Activated CD4-positive, alpha-beta T cell treated with anti-CD3 and anti-CD28 coated beads, Interleukin-2, amount 10 ng/mL, durations not matched to agents 24 days and 14 days (primary cell): ENCODE measurements around the gene PBXIP1. TPM values are rescaled to one million over a fixed set of nuclear protein-coding genes. Genes with fewer than 3 reads are reported as not detected.

Experiments
- DNase-seq: peaks from one replicate; pipeline ENCODE4 v3.0.0; 2022
- H3K27ac Mint-ChIP-seq: one replicate; pipeline ENCODE4 v1.8.0; 2022; ENCODE audit warnings: mild to moderate bottlenecking, mixed read lengths
- H3K27me3 Mint-ChIP-seq: one replicate; pipeline ENCODE4 v1.8.0; 2022; ENCODE audit warnings: mixed read lengths
- H3K36me3 Mint-ChIP-seq: one replicate; pipeline ENCODE4 v1.8.0; 2022; ENCODE audit warnings: low read depth, mild to moderate bottlenecking, mixed read lengths
- H3K4me1 Mint-ChIP-seq: one replicate; pipeline ENCODE4 v1.8.0; 2021; ENCODE audit warnings: mixed read lengths
- H3K4me3 Mint-ChIP-seq: one replicate; pipeline ENCODE4 v1.8.0; 2022; ENCODE audit warnings: mild to moderate bottlenecking, moderate library complexity, mixed read lengths
- H3K9me3 Mint-ChIP-seq: one replicate; pipeline ENCODE4 v1.8.0; 2021; ENCODE audit warnings: mixed read lengths
- intact Hi-C: fragments of 100-400 bp; cut with micrococcal nuclease; formaldehyde crosslinking; loops from one replicate; pipeline ENCODE4 v1.15.1; 2023
- total RNA-seq: library from RNA; stranded (reverse); gene quantifications from 2 replicates; pipeline ENCODE4 v1.2.3, GENCODE V29; 2022

The PBXIP1 gene
- total RNA-seq, 1 donor from 2014 or later = 21.6 TPM

DNA sequence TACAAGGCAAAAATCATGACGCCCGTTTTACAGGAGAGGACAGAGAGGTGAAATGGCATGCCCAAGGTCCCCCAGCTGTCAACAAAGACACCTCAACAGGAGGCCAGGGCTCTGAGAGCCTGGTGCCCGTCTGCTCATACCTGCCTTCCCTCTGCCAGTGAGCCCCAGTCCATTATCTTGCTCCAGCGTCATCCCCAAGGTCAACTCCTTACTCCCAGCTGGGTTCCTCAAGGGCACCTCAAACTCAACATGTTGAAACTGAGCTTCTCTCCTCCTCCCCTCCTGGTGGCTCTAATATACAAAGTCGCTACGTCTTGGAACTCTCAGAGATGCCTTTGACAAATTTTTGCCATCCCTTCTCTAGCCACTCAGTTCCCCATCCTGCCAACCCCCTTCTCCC is 3.2 kb downstream of the PBXIP1 start:
- Mint-ChIP-seq H3K4me1 (peaks cover 64% of the 10 kb centered on the region), H3K27me3 (no peaks in the 10 kb centered on the region), H3K9me3 (no peaks in the 10 kb centered on the region), H3K27ac (peak overlapping the region; percentile 96), H3K36me3 (peaks cover 27% of the 10 kb centered on the region), H3K4me3 (peak overlapping the region; percentile 87)
- intact Hi-C loops = no loop called here
- DNase-seq = peak; percentile 66

DNA sequence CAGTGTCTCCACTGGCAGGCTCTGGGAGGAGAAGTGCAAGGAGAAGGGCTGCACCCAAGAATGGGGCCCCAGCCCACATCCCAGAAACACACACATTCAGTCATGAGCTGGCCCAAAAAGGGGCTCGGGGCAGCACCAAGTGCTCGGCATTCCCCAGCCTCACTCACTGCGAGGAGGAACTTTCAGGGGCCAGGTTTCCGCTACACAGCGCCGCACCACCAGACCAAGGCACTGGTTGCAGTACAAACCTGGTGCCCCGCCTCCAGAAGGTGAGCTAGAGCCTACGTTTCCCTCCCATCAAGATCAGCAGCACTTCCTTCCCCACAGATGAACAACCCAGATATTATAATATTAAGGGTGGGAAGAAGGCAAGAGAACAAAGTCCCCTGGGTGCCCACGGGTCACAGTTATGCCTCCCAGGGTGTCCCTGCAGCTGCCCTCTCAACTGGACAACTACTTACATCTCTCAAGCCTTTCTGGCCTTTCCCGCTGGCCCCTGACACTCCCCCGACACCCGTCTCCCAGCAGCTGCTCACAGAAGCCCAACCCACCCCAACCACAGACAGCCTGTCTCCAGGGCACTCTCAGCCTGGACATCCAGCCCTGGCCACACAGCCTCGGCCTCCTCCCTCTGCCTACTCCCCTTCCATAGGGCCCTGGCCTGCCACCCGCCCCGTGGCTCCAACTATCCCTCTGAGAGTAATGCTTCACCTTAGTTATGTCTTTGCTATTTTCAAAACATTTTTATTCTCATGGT is 3.8 kb downstream of the PBXIP1 start:
- Mint-ChIP-seq H3K36me3 (peaks cover 29% of the 10 kb centered on the region), H3K4me3 (peak overlapping the region; percentile 87), H3K4me1 (peaks cover 62% of the 10 kb centered on the region), H3K27ac (peak overlapping the region; percentile 96), H3K9me3 (no peaks in the 10 kb centered on the region), H3K27me3 (no peaks in the 10 kb centered on the region)
- DNase-seq = peak; percentile 88
- intact Hi-C loops = no loop called here

DNA sequence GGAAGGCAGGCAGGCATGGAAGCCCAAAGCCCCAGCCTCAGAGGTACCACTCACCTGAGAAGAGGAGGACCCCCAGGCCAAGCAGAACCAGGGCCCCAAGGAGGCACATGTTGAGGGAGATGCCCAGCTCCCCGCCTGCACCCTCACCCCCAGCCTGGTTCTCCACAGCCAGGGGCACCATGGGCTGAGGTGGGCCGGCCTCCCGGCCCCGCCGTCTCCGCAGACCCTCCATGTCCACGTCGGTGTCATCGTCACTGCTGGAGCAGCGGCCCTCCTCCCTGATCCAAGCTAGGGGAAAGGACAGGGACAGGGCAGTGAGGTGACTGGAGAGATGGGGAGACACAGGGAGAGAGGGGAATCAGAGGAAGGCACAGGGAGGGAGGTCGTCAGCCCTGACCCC is 7.8 kb downstream of the PBXIP1 start:
- intact Hi-C loops = no loop called here
- no peak overlapping the region for H3K27ac Mint-ChIP-seq

DNA sequence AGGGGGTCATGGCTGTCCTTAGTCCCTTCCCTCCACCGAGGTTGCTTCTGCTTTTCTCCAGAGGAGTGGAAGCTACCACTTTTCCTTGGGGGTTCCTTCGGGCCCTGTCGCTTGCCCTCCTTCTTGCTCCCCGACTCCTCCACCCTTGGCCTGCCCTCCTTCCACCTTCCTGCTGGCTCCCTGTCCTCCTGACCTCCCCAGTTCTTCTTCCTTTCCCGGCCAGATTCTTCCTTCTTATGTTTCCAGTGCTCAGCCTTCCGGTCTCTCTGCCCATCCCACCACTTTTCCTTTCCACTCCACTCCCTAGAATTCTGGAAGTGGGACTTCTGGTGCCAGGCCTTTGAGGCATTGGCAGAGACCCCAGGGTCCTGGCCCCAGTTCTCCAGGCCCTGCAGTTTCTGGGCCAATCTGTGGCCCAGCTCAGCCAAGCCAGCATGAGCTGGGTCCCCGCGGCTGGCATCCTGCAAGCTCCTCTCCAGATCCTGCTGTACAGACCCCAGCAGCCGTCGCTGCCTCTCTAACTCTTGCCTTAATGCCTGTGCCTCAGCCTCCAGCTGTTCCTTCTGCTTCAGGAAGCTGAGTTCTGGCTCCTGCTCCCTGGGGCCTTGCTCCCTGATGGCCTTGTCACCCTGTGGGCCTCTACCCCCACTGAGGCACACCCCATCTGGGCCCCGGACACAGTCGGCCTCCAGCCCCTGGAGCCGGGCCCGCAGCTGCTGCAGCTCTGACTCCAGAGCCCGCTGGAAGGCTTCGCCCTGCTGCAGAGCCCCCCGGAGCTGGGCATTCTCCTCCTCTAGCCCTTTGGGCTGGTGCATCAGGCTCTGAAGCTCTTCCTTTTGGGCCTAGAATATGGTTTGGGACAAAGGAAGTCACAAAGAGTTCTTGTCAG is 9.7 kb downstream of the PBXIP1 start:
- Mint-ChIP-seq H3K27me3 (no peaks in the 10 kb centered on the region), H3K36me3 (peaks cover 27% of the 10 kb centered on the region), H3K4me1 (peaks cover 40% of the 10 kb centered on the region), H3K4me3 (no peak overlapping the region), H3K27ac (peak overlapping the region; percentile 60), H3K9me3 (no peaks in the 10 kb centered on the region)
- DNase-seq = no peak
- intact Hi-C loops = no loop called here

More for the DNA sequence above, 7.8 kb downstream of the PBXIP1 start:
- H3K36me3 Mint-ChIP-seq = peaks cover 34% of the 10 kb centered on the region
- H3K9me3 Mint-ChIP-seq = no peaks in the 10 kb centered on the region
- no peak for DNase-seq
- no peaks in the 10 kb centered on the region for H3K27me3 Mint-ChIP-seq
- no peak overlapping the region for H3K4me3 Mint-ChIP-seq
- peaks cover 43% of the 10 kb centered on the region for H3K4me1 Mint-ChIP-seq

DNA sequence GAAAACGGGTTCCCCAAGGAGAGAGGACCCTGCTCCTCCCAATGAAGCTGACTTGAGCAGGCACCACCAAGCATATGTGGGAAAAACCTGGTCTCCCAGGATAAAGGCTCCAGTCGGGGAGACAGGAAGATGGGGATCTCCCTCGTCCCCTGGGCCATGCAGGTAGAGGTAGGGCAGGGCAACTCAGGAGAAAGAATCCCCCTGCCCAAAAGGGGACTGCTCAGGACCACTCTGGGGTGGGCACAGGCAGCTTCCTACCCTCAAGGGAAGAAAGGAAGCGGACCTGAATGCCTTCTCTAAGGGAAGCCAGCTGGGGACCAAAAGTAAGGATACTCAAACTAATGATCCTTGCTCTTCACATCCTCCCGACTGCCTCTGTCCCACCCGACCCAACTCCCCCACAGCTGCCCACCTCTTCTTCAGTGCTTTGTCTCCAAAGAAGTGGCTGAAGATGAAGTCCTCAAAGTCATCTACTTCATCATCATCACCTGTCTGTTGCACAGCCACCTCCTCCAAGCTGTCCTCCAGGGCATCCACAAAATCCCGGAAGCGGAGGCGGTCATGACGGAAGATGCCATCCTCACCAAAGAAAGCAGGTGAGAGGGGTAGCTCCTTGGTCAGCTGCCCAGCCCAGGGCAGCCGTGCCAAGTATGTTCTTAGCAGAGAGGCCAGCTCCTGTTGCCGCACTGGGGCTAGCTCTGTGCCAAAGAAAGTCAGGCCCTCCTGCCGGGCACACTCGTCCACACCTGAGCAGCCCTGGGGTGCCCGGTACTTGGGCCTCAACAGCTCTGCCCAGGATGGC is 10.5 kb downstream of the PBXIP1 start:
- intact Hi-C loops = no loop called here
- no peaks in the 10 kb centered on the region for H3K9me3 Mint-ChIP-seq
- no peak overlapping the region for H3K27ac Mint-ChIP-seq

DNA sequence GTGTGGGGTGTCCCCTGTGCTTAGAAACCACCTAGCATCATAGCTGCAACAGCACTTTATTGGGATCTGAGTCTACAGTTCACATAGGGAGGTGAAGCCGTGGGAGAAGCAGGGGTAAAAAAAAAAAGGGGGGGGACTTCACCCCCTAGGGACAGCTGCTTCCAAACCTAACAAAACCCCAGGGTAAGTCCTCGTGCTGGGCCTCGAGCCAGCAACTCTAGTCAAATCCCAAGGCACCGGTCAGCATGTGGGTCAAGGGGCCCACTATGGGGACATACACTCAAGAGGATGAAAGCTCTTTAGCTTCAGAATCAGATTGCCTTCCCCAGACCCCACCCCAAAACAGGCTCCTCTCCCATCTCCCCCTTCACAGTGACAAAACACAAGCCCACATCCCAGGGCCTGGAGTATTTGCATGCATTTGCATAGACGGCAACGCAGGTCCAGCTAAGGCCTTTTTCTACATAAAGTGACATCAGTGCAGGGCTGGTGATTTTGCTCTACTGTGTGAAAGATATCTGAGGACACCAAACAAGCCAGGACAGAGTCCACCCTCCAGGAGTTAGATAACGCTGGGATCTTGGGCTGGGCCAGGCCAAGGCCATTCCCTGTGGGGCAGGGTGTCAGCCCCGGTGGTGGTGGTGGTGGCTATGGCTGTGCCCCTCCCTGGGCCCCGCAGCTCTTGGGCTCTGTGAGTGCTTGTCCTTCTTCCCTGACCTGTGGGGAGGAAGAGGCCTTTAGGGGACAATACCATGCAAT is 11.3 kb downstream of the PBXIP1 start:
- H3K4me3 Mint-ChIP-seq = no peak overlapping the region
- intact Hi-C loops = no loop called here
- H3K36me3 Mint-ChIP-seq = peaks cover 20% of the 10 kb centered on the region
- no peaks in the 10 kb centered on the region for H3K9me3 Mint-ChIP-seq
- H3K27ac Mint-ChIP-seq = peak overlapping the region; percentile 93
- DNase-seq = no peak
- no peaks in the 10 kb centered on the region for H3K27me3 Mint-ChIP-seq
- peaks cover 45% of the 10 kb centered on the region for H3K4me1 Mint-ChIP-seq

More for the DNA sequence above, 10.5 kb downstream of the PBXIP1 start:
- Mint-ChIP-seq H3K27me3 (no peaks in the 10 kb centered on the region), H3K4me1 (peaks cover 42% of the 10 kb centered on the region), H3K36me3 (peaks cover 21% of the 10 kb centered on the region), H3K4me3 (no peak overlapping the region)
- DNase-seq = no peak

DNA sequence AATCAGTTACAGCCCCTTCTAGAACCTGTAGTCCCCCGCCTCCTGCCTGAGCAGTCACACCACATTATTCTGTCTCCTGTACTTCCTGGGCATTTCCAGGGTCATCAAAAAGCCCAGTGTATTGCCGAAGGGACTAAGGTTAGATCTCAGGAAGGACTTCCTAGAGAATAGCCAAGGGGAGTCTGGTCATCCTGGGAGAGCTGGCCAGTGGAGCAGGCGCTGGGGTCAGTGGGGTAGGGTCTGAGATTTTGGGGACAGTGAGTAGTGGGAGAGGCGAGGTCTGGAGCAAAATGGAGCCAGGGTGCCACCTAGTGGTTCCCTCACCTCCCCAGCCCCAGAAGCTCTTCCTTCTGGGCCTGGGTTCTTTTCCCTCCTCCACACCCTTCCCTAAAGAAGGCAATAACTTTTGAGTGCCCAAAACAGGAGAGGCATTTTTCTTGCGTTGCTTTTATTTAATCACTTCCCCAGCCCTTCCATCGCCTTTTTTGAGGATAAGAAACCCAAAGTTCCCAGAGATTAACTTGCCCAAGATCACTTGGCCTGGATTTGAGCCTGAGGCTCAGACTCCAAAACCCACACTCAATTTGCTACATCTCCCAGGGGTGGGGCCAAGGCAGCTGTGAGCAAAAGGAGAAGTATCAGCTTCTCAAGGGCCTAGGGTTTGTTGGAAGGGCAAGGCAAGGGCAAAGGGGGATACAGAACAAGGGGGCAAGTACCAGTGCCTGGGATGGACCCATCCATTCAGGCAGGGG is 12.1 kb downstream of the PBXIP1 start:
- DNase-seq = peak; percentile 83
- Mint-ChIP-seq H3K27ac (peak overlapping the region; percentile 93), H3K36me3 (peaks cover 18% of the 10 kb centered on the region), H3K9me3 (no peaks in the 10 kb centered on the region), H3K4me3 (peak overlapping the region; percentile 18), H3K27me3 (no peaks in the 10 kb centered on the region), H3K4me1 (peaks cover 50% of the 10 kb centered on the region)
- intact Hi-C loops = no loop called here

DNA sequence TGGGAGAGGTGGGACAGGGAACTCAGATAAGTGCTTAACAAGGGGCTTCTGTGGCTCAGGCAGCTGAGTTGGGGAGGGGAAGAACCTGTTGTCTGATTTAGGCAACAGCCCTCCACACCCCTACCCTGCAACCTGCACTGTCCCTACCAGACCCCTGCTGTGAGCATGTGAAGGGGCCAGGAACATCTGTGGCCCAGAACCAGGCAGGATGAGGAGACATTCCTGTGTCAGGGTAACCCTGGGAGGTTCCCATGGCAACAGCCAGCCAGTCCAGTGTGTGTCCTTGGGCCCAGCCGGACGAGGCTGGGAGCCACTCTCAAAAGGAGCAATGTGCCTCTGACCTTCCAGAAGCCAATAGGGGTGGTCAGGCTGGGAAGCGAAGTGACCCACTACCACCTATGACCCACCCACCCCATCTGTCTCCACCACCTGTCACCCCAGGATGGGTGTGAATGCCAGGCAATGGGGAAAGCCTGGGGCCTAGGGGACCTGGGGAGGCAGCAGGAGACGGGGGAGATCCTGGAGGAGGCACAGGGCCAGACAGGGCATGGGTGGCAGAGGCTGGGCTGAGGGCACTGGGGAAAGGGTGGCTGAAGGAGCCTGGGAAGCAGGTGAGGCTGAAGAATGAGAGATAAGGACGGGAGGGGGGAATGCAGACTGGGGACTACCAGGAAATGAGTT is 14.4 kb downstream of the PBXIP1 start:
- Mint-ChIP-seq H3K36me3 (peaks cover 8% of the 10 kb centered on the region), H3K27ac (peak overlapping the region; percentile 93), H3K27me3 (no peaks in the 10 kb centered on the region), H3K9me3 (no peaks in the 10 kb centered on the region), H3K4me1 (peaks cover 59% of the 10 kb centered on the region), H3K4me3 (peak overlapping the region; percentile 38)
- no peak for DNase-seq
- intact Hi-C loops = no loop called here

DNA sequence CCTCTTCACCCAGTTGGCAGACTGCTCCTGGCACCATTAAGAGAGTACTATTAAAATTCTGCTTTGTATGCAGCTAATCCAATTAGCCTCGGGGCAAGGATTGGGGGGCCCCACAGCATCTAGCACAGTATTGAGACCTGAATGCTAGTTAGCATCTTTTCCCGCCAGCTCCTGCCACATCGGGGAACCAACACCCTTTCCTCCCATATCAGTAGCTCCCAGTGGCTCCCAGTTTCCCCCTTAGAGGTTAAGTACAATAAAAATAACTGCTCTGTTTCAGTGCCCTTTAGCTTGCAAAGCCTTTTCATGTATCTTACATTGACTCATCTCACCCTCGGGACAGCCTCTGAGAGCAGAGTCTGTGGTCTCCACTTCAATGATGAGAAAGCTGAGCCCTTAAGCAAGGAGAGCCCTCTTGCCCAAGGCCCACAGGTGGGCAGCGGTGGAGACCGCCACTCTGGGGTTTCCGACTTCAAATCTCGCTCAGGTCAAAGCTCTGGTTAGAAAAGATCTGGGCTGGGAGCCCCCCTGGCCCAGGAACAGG is 15.2 kb downstream of the PBXIP1 start:
- Mint-ChIP-seq H3K4me3 (peak overlapping the region; percentile 7), H3K27me3 (no peaks in the 10 kb centered on the region)
- intact Hi-C loops = no loop called here

GRCh38 chr1:154940213-154940560 is 15.7 kb downstream of the PBXIP1 start:
- Mint-ChIP-seq H3K4me1 (peaks cover 60% of the 10 kb centered on the region), H3K27ac (no peak overlapping the region), H3K9me3 (no peaks in the 10 kb centered on the region), H3K27me3 (no peaks in the 10 kb centered on the region), H3K4me3 (no peak overlapping the region), H3K36me3 (peaks cover 4% of the 10 kb centered on the region)
- no peak for DNase-seq
- intact Hi-C loops = no loop called here

More for the DNA sequence above, 15.2 kb downstream of the PBXIP1 start:
- no peak for DNase-seq
- H3K36me3 Mint-ChIP-seq = peaks cover 7% of the 10 kb centered on the region
- H3K27ac Mint-ChIP-seq = peak overlapping the region; percentile 93
- no peaks in the 10 kb centered on the region for H3K9me3 Mint-ChIP-seq
- peaks cover 58% of the 10 kb centered on the region for H3K4me1 Mint-ChIP-seq

DNA sequence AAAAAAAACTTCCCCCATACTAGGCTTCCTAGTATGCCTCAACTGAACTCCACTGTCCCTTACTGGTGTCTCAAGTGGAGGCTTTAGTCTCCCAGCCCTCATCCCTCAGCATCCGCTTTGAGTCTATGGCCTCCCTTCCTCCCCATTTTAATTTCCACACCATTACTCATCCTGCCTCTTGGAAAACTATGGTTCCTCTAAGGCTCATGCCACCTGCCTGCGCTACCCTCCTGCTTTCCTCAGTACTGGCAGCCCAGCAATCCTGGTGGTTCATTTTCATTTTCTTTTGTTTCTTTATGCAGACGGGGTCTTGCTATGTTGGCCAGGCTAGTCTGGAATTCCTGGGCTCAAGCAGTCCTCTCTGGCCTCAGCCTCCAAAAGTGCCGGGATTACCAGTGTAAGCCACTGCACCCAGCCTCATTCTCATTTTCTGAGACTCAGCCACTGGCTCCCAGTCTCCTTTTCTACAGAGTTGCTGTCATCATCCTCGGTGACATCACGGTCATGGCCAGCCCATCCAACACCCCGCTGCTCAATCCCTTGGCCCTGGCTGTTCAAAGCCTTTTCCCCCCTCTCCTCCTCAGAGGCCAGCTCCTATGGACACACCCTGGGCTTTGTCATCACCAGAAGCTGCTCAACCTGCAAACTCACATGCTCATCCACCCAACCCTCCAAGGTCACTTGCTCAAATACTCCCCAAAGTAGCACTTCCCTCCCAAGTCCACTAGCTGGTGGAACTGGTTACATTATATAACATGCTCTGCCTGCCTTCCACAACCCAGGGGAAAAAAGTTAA is 17.1 kb downstream of the PBXIP1 start:
- intact Hi-C loops = no loop called here

More for the DNA sequence above, 17.1 kb downstream of the PBXIP1 start:
- H3K4me3 Mint-ChIP-seq = peak overlapping the region; percentile 91
- H3K27ac Mint-ChIP-seq = peak overlapping the region; percentile 91
- H3K4me1 Mint-ChIP-seq = peaks cover 62% of the 10 kb centered on the region
- H3K36me3 Mint-ChIP-seq = peaks cover 2% of the 10 kb centered on the region
- H3K9me3 Mint-ChIP-seq = no peaks in the 10 kb centered on the region
- no peak for DNase-seq
- H3K27me3 Mint-ChIP-seq = no peaks in the 10 kb centered on the region
